ENCODE results near the gene CHST15. TPM values are rescaled to one million over a fixed set of nuclear protein-coding genes. Genes with fewer than 3 reads are reported as not detected.

Gene CHST15
- total and polyA plus RNA-seq, 2 of the 13 experiments (the other 11 are each of a cell fraction or from before 2014, with no cell fraction given) = 1.4 to 94.7 TPM

DNA sequence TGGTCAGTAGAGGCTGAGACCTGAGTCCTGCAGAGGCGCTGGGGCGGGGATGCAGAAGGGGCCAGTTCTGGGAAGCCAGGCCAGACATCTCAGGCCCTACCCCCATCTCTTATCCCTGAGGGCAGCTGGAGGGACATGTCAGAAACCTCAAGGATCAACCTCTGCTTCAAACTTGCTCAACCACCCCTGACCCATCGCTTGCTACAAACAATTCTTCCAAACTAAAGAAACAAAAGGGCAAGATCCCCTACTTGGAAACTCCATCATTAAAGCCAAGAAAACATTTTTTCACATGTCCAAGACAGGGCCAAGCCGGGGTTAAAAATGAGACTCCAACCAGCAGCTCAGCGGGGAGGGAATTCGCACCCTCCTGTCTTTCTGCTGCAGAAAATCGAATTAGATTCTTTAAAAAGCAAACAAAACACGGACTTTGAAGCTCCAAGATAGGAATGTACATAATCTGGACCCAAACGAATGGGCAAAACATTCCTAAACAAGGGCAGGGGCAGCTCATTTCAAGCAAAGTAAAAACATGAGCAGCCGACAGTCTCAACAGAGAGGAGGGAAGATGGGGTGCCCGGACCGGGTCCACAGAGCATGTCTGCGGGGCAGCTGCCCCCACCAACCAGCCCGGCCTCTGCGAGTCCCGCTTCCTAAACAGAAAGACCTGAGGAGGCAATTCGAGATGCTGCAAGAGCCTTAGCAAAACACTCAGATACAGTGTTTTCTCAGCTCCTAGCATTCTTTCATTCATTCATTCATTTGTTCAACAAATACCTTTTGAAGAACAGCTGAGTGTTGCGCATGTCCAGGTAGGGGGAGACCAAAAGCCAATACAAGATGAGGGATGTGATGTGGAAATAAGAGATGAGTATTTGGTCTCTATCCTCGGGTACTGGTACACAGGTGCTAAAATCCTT is 44.8 kb downstream of the CHST15 start (continued):
- no peak for TF ChIP-seq ZNF607 (CRISPR knock-in tag; IDR thresholded peaks at IDR 0.05; ENCODE audit: borderline replicate concordance)
- TF ChIP-seq MEF2D (CRISPR knock-in tag; IDR thresholded peaks at IDR 0.05) = peak; percentile 94
- peak; percentile 80 for TF ChIP-seq DPF2 (CRISPR knock-in tag; IDR thresholded peaks at IDR 0.05; ENCODE audit: borderline replicate concordance, low read depth)
- TF ChIP-seq JDP2 (CRISPR knock-in tag; IDR thresholded peaks at IDR 0.05; ENCODE audit: borderline replicate concordance) = no peak
- TF ChIP-seq ZNF274 (CRISPR knock-in tag; IDR thresholded peaks at IDR 0.05) = no peak; the same call in 1 of the 2 replicates
- no peak for TF ChIP-seq SRSF4 (IDR thresholded peaks at IDR 0.05; ENCODE audit: low read depth, low read length, poor library complexity, severe bottlenecking)
- TF ChIP-seq, protein P1, sequence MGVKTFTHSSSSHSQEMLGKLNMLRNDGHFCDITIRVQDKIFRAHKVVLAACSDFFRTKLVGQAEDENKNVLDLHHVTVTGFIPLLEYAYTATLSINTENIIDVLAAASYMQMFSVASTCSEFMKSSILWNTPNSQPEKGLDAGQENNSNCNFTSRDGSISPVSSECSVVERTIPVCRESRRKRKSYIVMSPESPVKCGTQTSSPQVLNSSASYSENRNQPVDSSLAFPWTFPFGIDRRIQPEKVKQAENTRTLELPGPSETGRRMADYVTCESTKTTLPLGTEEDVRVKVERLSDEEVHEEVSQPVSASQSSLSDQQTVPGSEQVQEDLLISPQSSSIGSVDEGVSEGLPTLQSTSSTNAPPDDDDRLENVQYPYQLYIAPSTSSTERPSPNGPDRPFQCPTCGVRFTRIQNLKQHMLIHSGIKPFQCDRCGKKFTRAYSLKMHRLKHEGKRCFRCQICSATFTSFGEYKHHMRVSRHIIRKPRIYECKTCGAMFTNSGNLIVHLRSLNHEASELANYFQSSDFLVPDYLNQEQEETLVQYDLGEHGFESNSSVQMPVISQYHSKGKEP (CRISPR knock-in tag; IDR thresholded peaks at IDR 0.05) = no peak
- no peak; the same call in 1 of the 2 replicates for TF ChIP-seq ZSCAN25 (CRISPR knock-in tag; IDR thresholded peaks at IDR 0.05)
- TF ChIP-seq HOXA5 (CRISPR knock-in tag; IDR thresholded peaks at IDR 0.05) = no peak
- TF ChIP-seq, protein P2, sequence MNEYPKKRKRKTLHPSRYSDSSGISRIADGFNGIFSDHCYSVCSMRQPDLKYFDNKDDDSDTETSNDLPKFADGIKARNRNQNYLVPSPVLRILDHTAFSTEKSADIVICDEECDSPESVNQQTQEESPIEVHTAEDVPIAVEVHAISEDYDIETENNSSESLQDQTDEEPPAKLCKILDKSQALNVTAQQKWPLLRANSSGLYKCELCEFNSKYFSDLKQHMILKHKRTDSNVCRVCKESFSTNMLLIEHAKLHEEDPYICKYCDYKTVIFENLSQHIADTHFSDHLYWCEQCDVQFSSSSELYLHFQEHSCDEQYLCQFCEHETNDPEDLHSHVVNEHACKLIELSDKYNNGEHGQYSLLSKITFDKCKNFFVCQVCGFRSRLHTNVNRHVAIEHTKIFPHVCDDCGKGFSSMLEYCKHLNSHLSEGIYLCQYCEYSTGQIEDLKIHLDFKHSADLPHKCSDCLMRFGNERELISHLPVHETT (CRISPR knock-in tag; conservative IDR thresholded peaks at IDR 0.05) = 0 out of 2 replicates have a peak, but pooled peaks have one; percentile 42
- no peak for TF ChIP-seq RAD51 (IDR thresholded peaks at IDR 0.05; ENCODE audit: borderline replicate concordance)
- TF ChIP-seq ZBTB3 (CRISPR knock-in tag; IDR thresholded peaks at IDR 0.05; ENCODE audit: borderline replicate concordance, low read depth) = no peak
- no peak for TF ChIP-seq ZNF101 (CRISPR knock-in tag; IDR thresholded peaks at IDR 0.05; ENCODE audit: borderline replicate concordance, low read depth)
- TF ChIP-seq BORCS8-MEF2B (CRISPR knock-in tag; IDR thresholded peaks at IDR 0.05) = no peak
- TF ChIP-seq MAFF (IDR thresholded peaks at IDR 0.05; ENCODE audit: low read depth, low read length) = no peak
- TF ChIP-seq, protein P3, sequence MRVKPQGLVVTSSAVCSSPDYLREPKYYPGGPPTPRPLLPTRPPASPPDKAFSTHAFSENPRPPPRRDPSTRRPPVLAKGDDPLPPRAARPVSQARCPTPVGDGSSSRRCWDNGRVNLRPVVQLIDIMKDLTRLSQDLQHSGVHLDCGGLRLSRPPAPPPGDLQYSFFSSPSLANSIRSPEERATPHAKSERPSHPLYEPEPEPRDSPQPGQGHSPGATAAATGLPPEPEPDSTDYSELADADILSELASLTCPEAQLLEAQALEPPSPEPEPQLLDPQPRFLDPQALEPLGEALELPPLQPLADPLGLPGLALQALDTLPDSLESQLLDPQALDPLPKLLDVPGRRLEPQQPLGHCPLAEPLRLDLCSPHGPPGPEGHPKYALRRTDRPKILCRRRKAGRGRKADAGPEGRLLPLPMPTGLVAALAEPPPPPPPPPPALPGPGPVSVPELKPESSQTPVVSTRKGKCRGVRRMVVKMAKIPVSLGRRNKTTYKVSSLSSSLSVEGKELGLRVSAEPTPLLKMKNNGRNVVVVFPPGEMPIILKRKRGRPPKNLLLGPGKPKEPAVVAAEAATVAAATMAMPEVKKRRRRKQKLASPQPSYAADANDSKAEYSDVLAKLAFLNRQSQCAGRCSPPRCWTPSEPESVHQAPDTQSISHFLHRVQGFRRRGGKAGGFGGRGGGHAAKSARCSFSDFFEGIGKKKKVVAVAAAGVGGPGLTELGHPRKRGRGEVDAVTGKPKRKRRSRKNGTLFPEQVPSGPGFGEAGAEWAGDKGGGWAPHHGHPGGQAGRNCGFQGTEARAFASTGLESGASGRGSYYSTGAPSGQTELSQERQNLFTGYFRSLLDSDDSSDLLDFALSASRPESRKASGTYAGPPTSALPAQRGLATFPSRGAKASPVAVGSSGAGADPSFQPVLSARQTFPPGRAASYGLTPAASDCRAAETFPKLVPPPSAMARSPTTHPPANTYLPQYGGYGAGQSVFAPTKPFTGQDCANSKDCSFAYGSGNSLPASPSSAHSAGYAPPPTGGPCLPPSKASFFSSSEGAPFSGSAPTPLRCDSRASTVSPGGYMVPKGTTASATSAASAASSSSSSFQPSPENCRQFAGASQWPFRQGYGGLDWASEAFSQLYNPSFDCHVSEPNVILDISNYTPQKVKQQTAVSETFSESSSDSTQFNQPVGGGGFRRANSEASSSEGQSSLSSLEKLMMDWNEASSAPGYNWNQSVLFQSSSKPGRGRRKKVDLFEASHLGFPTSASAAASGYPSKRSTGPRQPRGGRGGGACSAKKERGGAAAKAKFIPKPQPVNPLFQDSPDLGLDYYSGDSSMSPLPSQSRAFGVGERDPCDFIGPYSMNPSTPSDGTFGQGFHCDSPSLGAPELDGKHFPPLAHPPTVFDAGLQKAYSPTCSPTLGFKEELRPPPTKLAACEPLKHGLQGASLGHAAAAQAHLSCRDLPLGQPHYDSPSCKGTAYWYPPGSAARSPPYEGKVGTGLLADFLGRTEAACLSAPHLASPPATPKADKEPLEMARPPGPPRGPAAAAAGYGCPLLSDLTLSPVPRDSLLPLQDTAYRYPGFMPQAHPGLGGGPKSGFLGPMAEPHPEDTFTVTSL (CRISPR knock-in tag; IDR thresholded peaks at IDR 0.05; ENCODE audit: borderline replicate concordance) = peak; percentile 95; the same call in 1 of the 2 replicates
- TF ChIP-seq CBX2 (IDR thresholded peaks at IDR 0.05; ENCODE audit: low read depth, low read length) = no peak
- no peak for TF ChIP-seq CBX2 (CRISPR knock-in tag; IDR thresholded peaks at IDR 0.05; ENCODE audit: low read depth)
- TF ChIP-seq, protein P4, sequence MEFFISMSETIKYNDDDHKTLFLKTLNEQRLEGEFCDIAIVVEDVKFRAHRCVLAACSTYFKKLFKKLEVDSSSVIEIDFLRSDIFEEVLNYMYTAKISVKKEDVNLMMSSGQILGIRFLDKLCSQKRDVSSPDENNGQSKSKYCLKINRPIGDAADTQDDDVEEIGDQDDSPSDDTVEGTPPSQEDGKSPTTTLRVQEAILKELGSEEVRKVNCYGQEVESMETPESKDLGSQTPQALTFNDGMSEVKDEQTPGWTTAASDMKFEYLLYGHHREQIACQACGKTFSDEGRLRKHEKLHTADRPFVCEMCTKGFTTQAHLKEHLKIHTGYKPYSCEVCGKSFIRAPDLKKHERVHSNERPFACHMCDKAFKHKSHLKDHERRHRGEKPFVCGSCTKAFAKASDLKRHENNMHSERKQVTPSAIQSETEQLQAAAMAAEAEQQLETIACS (CRISPR knock-in tag; IDR thresholded peaks at IDR 0.05) = no peak

Measured in HepG2 (cell line).